AG04449 (cell line): ENCODE measurements around the gene TRIM15.
"Not testable (repeated sequence)": the region's sequence is repeated elsewhere in the genome, so short reads cannot be mapped to it uniquely, and the experiment has no call there.

Experiments
- CTCF ChIA-PET: fragments of 350-600 bp; formaldehyde crosslinking; extraction: SDS; loops from one replicate; lab custom pipeline; 2021; ENCODE audit warnings: antibody characterized with exemption; lab: Yijun Ruan, JAX
- POLR2A ChIA-PET: fragments of 400-600, 350-600 bp; formaldehyde crosslinking; extraction: SDS; loops from one replicate; lab custom pipeline; 2020; ENCODE audit warnings: antibody characterized with exemption, inconsistent platforms; lab: Yijun Ruan, JAX
- DNase-seq: peaks from one replicate; pipeline ENCODE4 v3.0.0-alpha.2; 2010; ENCODE audit warnings: low read depth, low spot score
- H3K4me3 ChIP-seq: 2 replicates; pipeline ENCODE4 v1.5.1; 2011; ENCODE audit warnings: low read depth, mild to moderate bottlenecking, control low read depth, low read length
- TF ChIP-seq, protein P1 (sequence below): IDR thresholded peaks from one replicate; pipeline ENCODE4 v1.5.1; 2011; ENCODE audit warnings: mild to moderate bottlenecking, moderate library complexity, low read length, control low read depth, inconsistent platforms; ENCODE audit not compliant: insufficient read depth; ENCODE audit errors: missing control alignments

The TRIM15 gene

DNA sequence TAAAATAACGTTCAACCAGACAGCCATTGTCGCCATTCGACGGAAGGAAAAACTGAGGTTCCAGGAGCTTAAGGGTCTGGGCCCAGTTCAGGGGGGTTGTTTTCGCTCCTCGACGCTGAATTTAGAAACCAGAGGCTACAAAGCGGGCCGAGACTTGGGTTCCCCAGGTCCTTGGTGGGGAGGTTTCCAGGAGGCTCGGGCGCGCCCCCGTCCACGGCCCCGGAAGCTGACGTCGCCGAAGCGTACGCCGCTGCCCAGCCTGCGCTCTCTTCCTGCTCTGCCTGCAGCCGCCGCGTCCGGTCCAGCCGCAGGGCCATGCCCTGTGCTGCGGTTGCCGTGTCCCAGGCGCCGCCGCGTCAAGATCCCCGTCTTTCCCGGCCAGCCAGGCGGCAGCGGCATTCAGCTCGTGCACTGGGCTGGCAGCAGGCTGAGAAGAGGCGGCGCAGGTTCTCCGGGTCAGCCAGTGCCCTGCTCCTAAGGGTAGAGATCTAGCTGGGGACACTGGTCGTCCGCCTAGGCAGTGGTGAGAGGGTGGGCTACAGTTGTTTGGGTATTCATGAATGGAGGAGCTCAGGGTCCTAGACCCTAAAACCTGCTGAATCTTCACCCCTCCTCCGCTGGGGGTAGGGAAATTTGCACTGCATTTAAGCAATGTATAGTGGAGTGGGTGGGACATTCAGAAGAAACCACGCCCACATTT lies 50.8 kb downstream of the TRIM15 start:
- peak overlapping the region; percentile 73 for H3K4me3 ChIP-seq
- ChIA-PET POLR2A (no interaction called here), CTCF (interaction anchor here (0.9 to 1.9 kb wide), 7 partner anchors 10 to 183 kb away, joined by 3 to 6 read pairs (median 4); no protein-coding TSS in a partner anchor)
- TF ChIP-seq, protein P1, sequence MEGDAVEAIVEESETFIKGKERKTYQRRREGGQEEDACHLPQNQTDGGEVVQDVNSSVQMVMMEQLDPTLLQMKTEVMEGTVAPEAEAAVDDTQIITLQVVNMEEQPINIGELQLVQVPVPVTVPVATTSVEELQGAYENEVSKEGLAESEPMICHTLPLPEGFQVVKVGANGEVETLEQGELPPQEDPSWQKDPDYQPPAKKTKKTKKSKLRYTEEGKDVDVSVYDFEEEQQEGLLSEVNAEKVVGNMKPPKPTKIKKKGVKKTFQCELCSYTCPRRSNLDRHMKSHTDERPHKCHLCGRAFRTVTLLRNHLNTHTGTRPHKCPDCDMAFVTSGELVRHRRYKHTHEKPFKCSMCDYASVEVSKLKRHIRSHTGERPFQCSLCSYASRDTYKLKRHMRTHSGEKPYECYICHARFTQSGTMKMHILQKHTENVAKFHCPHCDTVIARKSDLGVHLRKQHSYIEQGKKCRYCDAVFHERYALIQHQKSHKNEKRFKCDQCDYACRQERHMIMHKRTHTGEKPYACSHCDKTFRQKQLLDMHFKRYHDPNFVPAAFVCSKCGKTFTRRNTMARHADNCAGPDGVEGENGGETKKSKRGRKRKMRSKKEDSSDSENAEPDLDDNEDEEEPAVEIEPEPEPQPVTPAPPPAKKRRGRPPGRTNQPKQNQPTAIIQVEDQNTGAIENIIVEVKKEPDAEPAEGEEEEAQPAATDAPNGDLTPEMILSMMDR = no peak
- DNase-seq = no peak

DNA sequence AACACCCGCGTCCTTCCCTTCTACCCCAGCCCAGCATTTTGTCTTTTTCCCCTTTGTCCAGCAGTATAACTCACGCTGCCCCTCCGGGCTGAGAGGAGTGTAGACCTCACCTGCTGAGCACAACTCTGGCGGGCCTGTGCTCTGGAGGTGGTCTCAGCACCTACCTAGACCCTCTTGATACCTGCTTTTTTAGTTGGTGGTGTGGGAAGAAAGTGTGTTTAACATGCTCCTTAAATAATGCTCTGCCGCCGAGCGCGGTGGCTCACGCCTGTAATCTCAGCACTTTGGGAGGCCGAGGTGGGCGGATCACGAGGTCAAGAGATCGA lies 51.3 kb downstream of the TRIM15 start:
- no peak for DNase-seq
- ChIA-PET CTCF (interaction anchor here (1.2 to 1.8 kb wide), 5 partner anchors 10 to 183 kb away, joined by 3 to 5 read pairs (median 4); no protein-coding TSS in a partner anchor), POLR2A (no interaction called here)
- H3K4me3 ChIP-seq = peak overlapping the region; percentile 73
- TF ChIP-seq, protein P1 = no peak

DNA sequence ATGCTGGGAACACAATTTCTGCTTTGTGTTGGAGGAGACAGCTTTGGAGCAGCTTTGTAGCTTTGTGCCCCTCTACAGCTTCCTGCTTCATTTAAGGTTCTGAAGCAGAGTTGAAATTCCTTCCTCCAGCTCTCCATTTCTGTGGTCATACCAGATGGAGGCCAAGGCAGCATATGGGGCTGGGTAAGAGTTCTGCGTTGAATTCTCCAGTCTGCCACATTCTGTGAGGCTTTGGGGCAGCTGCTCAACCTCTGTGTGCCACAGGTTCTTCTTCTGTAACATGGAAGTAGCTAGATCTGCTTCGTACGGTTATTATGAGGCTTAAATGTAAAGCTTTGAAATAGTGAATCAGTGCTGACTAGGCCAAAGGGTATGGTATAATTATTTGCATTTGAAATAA lies 52.8 kb downstream of the TRIM15 start:
- no peak overlapping the region for H3K4me3 ChIP-seq
- CTCF ChIA-PET = interaction anchor here (0.9 to 2.0 kb wide), 7 partner anchors 10 to 237 kb away, joined by 3 to 9 read pairs (median 7); no protein-coding TSS in a partner anchor
- no peak for DNase-seq
- TF ChIP-seq, protein P1 = no peak
- POLR2A ChIA-PET = no interaction called here

DNA sequence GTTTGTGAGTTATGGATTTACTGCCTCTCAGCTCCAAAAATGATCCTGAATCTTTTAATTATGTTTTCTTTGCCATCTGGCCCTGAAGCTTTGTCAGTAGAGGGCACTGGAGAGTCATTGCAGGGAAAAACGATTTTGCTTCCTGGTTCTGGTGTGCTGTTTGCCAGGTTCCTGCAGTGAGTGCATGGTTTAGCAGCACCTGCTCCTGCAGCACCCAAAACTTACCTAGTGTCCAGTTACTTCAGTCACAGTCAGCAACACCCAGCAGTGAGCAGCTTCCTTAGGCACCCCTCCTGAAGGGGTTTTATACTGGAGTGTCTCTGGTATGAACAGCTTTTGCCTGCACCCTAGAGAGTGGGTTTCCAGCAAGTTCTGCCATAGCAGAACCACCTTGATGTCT lies 55.9 kb downstream of the TRIM15 start:
- TF ChIP-seq, protein P1 = peak; percentile 75
- CTCF ChIA-PET = interaction anchor here (0.8 to 3.1 kb wide), 28 partner anchors 9 to 234 kb away, joined by 3 to 47 read pairs (median 5); partner anchors contain the start of gene TRIM39

DNA sequence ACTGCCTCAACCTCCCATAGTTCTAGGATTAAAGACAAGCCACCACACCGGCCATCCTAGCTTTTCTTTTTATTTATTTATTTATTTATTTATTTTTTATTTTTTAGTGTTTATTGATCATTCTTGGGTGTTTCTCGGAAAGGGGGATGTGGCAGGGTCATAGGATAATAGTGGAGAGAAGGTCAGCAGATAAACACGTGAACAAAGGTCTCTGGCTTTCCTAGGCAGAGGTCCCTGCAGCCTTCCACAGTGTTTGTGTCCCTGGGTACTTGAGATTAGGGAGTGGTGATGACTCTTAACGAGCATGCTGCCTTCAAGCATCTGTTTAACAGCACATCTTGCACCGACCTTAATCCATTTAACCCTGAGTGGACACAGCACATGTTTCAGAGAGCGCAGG lies 58.0 kb downstream of the TRIM15 start:
- CTCF ChIA-PET = interaction anchor here (0.9 to 1.3 kb wide), 4 partner anchors 8 to 35 kb away, joined by 3 to 4 read pairs (median 3); no protein-coding TSS in a partner anchor
- H3K4me3 ChIP-seq, POLR2A ChIA-PET, DNase-seq: not testable (repeated sequence)

More for the DNA sequence above, 55.9 kb downstream of the TRIM15 start:
- DNase-seq = no peak
- no peak overlapping the region for H3K4me3 ChIP-seq
- POLR2A ChIA-PET = interaction anchor here (0.6 to 1.6 kb wide), 2 partner anchors 9 to 47 kb away, joined by 3 to 4 read pairs; no protein-coding TSS in a partner anchor

DNA sequence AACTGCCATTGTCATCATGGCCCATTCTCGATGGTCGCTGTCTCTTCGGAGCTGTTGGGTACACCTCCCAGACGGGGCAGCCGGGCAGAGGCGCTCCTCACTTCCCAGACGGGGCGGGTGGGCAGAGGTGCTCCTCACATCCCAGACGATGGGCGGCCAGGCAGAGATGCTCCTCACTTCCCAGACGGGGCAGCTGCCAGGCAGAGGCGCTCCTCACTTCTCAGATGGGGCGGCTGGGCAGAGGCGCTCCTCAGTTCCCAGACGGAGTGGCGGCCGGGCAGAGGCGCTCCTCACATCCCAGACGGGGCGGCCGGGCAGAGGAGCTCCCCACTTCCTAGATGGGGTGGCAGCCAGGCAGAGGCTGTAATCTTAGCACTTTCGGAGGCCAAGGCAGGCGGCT lies 58.6 kb downstream of the TRIM15 start:
- CTCF ChIA-PET = interaction anchor here (0.6 kb wide), 1 partner anchor 197 kb away, joined by 3 read pairs; no protein-coding TSS in a partner anchor
- POLR2A ChIA-PET, DNase-seq, H3K4me3 ChIP-seq: not testable (repeated sequence)
